MCF 10A (cell line): ENCODE data around the gene PGM5. TPM values are rescaled to one million over a fixed set of nuclear protein-coding genes. Genes with fewer than 3 reads are reported as not detected.

Experiments
- BruUV-seq: library from RNA; stranded (reverse); fragments of 400-500 nt; replicated peaks from 2 replicates; lab custom pipeline; 2021; lab: Mats Ljungman, UMichigan
- CTCF ChIA-PET: fragments of 300-600 bp; sonication (Branson Sonifier 250); formaldehyde crosslinking; extraction: SDS; loops from one replicate; lab custom pipeline; 2021; ENCODE audit warnings: antibody characterized with exemption, inconsistent platforms; lab: Yijun Ruan, JAX
- POLR2A ChIA-PET: fragments of 300-600, 350-650 bp; sonication (Branson Sonifier 250); formaldehyde crosslinking; extraction: SDS; loops from one replicate; lab custom pipeline; 2020; ENCODE audit warnings: antibody characterized with exemption, inconsistent platforms; lab: Yijun Ruan, JAX
- DNase-seq: peaks from one replicate; pipeline ENCODE4 v3.0.0-alpha.2; 2018; ENCODE audit not compliant: unreplicated experiment
- H3K27ac Mint-ChIP-seq: one replicate; pipeline ENCODE4 v1.8.0; 2022; ENCODE audit warnings: mild to moderate bottlenecking, low read depth, mixed read lengths; ENCODE audit not compliant: unreplicated experiment
- H3K27me3 Mint-ChIP-seq: one replicate; pipeline ENCODE4 v1.8.0; 2022; ENCODE audit warnings: mixed read lengths; ENCODE audit not compliant: insufficient read depth, unreplicated experiment
- H3K36me3 Mint-ChIP-seq: one replicate; pipeline ENCODE4 v1.8.0; 2022; ENCODE audit warnings: mild to moderate bottlenecking, moderate library complexity, mixed read lengths; ENCODE audit not compliant: insufficient read depth, unreplicated experiment
- H3K4me1 Mint-ChIP-seq: one replicate; pipeline ENCODE4 v1.8.0; 2022; ENCODE audit warnings: mixed read lengths; ENCODE audit not compliant: insufficient read depth, unreplicated experiment
- H3K4me3 Mint-ChIP-seq: one replicate; pipeline ENCODE4 v1.8.0; 2022; ENCODE audit warnings: mild to moderate bottlenecking, moderate library complexity, mixed read lengths; ENCODE audit not compliant: unreplicated experiment
- H3K9me3 Mint-ChIP-seq: one replicate; pipeline ENCODE4 v1.8.0; 2022; ENCODE audit warnings: mixed read lengths; ENCODE audit not compliant: unreplicated experiment
- intact Hi-C: fragments of 100-400 bp; cut with micrococcal nuclease; formaldehyde crosslinking; loops from 2 replicates; pipeline ENCODE4 v1.14.1; 2022
- total RNA-seq: library from RNA; stranded (reverse); gene quantifications from 2 replicates; pipeline ENCODE4 v1.2.3, GENCODE V29; 2022
- TF ChIP-seq, protein P1 (sequence below): fragments of 200-600 bp; IDR thresholded peaks from one replicate; pipeline ENCODE4 v1.8.0; 2022; ENCODE audit warnings: antibody characterized with exemption, mild to moderate bottlenecking; ENCODE audit not compliant: unreplicated experiment

Gene PGM5
- total RNA-seq, 1 experiment from 2014 or later: not detected

DNA sequence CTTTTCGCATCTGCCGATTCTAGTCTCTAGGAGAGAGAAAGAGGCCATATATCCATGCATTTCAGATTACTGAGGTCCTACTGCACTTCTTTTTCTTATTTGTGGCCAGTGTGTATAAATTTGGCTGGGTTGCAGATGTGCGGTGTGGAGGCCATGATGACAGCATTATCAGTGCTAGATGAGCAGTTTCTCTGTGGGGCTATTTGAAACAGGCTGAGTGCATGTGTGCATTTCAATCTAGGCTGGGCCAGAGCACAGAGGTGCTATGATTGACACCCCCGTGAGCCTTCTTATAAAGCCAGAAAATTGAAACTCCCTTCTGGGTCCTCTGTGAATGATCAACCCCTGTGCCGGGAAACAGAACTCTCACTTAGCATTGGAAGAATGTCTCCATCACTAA is 114.2 kb downstream of the PGM5 start:
- no peak for DNase-seq
- intact Hi-C loops: no loop called here
- Mint-ChIP-seq H3K4me3 (no peak overlapping the region), H3K4me1 (no peaks in the 10 kb centered on the region), H3K27me3 (no peaks in the 10 kb centered on the region), H3K36me3 (no peaks in the 10 kb centered on the region), H3K27ac (no peak overlapping the region), H3K9me3 (no peaks in the 10 kb centered on the region)
- POLR2A ChIA-PET: no interaction called here
- TF ChIP-seq, protein P1, sequence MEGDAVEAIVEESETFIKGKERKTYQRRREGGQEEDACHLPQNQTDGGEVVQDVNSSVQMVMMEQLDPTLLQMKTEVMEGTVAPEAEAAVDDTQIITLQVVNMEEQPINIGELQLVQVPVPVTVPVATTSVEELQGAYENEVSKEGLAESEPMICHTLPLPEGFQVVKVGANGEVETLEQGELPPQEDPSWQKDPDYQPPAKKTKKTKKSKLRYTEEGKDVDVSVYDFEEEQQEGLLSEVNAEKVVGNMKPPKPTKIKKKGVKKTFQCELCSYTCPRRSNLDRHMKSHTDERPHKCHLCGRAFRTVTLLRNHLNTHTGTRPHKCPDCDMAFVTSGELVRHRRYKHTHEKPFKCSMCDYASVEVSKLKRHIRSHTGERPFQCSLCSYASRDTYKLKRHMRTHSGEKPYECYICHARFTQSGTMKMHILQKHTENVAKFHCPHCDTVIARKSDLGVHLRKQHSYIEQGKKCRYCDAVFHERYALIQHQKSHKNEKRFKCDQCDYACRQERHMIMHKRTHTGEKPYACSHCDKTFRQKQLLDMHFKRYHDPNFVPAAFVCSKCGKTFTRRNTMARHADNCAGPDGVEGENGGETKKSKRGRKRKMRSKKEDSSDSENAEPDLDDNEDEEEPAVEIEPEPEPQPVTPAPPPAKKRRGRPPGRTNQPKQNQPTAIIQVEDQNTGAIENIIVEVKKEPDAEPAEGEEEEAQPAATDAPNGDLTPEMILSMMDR: no peak
- no TSS peak for BruUV-seq
- CTCF ChIA-PET: interaction anchor here (0.6 kb wide), 1 partner anchor 43 kb away, joined by 3 read pairs; no protein-coding TSS in a partner anchor

DNA sequence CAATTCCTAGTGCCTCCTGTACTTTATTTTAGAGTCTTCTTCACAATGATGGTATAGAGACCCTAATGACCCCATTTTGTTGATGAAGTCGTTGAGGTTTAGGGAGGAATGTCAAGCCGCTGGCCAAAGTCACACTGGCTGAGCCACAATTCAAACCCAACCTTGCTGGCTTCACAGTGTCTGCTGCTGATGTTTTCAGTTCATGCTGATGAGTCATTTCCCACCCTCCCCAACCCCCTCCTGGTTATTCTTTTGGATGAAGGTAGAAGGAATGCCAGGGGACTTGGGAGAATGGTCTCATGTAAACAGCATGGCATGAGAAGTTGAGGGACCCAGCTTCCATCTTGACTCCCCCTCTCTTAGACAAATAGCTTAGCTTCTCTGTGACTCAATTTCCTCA is 115.7 kb downstream of the PGM5 start:
- ChIA-PET CTCF (interaction anchor here (0.6 to 1.1 kb wide), 3 partner anchors 20 to 90 kb away, joined by 3 to 5 read pairs (median 4); no protein-coding TSS in a partner anchor), POLR2A (interaction anchor here (0.6 kb wide), 1 partner anchor 12 kb away, joined by 3 read pairs; no protein-coding TSS in a partner anchor)
- no peaks in the 10 kb centered on the region for H3K36me3 Mint-ChIP-seq
- BruUV-seq: no TSS peak
- TF ChIP-seq, protein P1: no peak
- no peak overlapping the region for H3K27ac Mint-ChIP-seq
- H3K27me3 Mint-ChIP-seq: no peaks in the 10 kb centered on the region
- DNase-seq: no peak
- H3K4me1 Mint-ChIP-seq: no peaks in the 10 kb centered on the region
- intact Hi-C loops: no loop called here
- no peaks in the 10 kb centered on the region for H3K9me3 Mint-ChIP-seq
- H3K4me3 Mint-ChIP-seq: no peak overlapping the region

DNA sequence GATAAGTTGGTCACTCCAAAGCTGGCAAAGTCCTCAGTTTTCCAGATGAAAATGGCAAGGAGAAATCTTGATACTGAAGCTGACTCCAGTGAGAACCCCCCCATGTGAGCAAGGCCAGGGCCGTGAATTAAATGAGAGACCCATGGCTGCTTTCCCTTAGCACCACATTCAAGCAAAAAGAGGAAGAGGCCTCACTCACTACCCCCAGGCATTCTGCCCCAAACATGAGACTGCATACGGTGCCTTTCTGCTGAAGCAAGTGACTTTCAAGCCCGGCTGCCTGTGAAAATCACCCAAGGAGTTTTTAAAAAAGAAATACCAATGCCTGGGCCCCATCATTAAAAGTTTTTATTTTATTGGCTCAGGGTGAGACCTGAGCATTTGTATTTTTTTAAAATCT is 117.4 kb downstream of the PGM5 start:
- Mint-ChIP-seq H3K27me3 (no peaks in the 10 kb centered on the region), H3K36me3 (no peaks in the 10 kb centered on the region), H3K27ac (no peak overlapping the region), H3K4me1 (no peaks in the 10 kb centered on the region), H3K4me3 (no peak overlapping the region), H3K9me3 (no peaks in the 10 kb centered on the region)
- BruUV-seq: no TSS peak
- ChIA-PET POLR2A (interaction anchor here (0.7 to 1.2 kb wide), 2 partner anchors 7 to 46 kb away, joined by 3 to 5 read pairs; no protein-coding TSS in a partner anchor), CTCF (interaction anchor here (1.2 kb wide), 1 partner anchor 59 kb away, joined by 3 read pairs; no protein-coding TSS in a partner anchor)
- no peak for DNase-seq
- TF ChIP-seq, protein P1: no peak
- intact Hi-C loops: no loop called here

DNA sequence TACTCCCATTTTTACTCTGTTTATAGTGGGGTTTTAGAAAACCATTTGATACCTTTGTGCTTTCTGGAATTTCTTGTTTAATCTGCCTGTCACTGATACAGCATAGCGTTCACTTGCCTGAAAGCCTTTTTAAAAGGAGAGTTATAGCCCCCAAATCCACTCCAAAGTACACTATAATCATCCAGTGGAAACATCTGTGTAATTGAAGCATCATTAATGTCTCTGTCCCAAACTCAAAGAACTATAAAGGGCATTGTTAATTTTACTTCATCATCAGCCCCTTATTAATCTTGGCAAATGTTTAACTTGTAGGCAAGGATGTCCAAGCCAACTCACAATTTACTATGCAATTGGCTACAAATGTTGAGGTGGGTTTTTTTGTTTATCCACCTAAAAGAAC is 120.0 kb downstream of the PGM5 start:
- Mint-ChIP-seq H3K36me3 (no peaks in the 10 kb centered on the region), H3K27ac (no peak overlapping the region), H3K4me1 (no peaks in the 10 kb centered on the region), H3K9me3 (no peaks in the 10 kb centered on the region), H3K27me3 (no peaks in the 10 kb centered on the region), H3K4me3 (no peak overlapping the region)
- DNase-seq: no peak
- TF ChIP-seq, protein P1: no peak
- intact Hi-C loops: no loop called here
- BruUV-seq: no TSS peak
- ChIA-PET CTCF (no interaction called here), POLR2A (no interaction called here)
